ENCODE data around the gene DNAI2.

DNAI2 gene

DNA sequence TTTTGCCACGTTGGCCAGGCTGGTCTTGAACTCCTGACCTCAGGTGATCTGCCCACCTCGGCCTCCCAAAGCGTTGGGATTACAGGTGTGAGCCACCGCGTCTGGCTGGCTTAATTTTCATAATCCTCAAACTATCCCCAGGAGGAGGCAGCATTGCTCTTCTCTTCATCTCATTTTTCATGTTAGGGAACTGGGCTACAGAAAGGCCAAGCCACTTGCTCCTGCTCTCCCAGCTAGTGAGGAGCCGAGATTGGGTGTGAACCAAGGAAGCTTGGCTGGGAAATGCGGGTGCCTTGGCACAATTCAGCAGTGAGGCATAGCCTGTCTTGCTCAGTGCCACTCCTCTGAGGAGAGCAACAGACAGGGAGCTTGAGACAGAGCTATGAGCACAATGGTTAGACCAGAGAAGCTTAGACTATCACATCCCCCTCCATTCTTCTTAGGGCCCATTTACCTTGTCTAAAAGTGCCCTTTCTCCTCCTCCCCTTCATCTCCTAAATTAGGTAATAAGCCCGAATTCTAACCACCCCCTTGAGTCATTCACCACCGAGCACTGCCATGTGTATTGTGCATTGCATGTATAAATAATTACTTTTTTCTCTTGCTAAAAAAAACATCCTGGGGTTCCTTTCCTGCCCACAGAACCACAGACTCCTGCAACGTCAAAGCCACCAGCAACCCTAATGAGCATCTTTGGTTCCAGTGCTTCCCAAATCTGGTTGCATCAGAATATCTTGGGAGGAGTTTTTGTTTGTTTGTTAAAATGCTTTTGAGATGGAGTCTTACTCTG lies 32.0 kb downstream of the DNAI2 start:
- no peak for DNase-seq (ENCODE audit: low spot score)

DNA sequence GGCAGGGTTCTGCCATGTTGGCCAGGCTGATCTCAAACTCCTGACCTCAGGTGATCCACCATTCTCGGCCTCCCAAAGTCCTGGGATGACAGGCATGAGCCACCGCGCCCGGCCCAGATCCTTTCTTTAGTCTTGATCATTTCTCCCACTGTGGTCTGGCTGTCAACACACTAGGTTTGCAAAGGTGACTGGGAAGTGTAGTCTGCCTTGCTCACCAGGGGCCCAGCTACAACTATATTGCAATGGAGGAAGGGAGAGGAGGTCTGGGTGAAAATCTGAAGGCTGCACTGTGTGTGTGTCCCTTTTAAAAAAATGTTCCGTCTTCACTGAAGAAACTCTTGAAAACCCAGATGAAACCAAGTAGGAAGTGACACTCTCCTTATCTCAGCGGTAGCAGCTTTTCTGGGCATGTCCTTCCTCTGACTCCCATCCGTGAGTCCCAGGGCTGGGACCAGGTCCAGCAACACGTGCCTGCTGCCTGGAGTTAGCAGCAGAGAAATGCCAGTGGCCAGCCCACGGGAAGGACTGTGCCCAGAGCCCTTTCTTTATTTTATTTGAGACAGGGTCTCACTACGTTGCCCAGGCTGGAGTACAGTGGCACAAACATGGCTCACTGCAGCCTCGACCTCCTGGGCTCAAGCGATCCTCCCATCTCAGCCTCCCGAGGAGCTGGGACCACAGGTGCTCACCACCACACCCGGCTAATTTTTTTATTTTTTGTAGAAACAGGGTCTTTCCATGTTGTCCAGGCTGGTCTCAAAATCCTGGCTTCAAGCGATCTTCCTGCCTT lies 34.1 kb downstream of the DNAI2 start:
- DNase-seq (ENCODE audit: low spot score) = no peak

DNA sequence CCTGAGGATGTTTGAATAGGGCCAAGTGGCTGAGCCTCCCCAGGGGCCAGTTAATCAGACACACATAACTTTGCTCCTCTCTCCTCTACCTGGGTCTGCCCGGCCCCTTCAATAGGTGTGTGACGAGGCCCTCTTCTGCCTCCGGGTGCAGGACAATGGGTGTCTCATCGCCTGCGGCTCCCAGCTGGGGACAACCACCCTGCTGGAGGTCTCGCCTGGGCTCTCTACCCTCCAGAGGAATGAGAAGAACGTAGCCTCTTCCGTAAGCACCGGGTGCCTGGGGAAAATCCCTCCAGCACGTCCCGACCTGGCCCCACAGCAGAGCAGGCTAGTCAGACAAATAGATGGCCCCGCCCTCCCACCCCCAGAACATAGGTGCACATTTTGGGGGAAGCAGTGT lies 35.9 kb downstream of the DNAI2 start:
- DNase-seq (ENCODE audit: low spot score) = no peak

GRCh38 chr17:74314877-74315276 lies 40.8 kb downstream of the DNAI2 start:
- no peak for DNase-seq (ENCODE audit: low spot score)

DNA sequence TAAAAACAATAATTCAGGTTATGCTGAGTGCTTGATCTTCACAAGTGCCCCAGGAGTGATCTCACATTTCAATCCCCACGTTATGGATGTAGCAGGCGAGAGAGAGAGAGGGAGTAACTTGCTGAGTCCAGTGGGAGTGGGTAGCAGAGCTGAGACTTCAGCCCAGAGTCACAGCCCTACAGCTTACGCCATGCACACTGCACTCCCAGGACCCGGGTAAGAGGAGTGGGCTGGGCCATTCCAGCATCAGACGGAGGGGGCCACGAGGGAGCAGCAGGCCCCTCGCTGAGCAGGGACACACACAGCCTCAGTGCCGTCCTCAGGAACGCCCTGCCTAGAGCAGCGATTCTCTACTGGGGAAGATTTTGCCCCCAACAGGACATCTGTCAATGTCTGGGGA lies 42.2 kb downstream of the DNAI2 start:
- no peak for DNase-seq (ENCODE audit: low spot score)

- DNase-seq (ENCODE audit: low spot score) = no peak
Measured at GRCh38 chr17:74317071-74317470, 43.0 kb downstream of the DNAI2 start.

GRCh38 chr17:74318391-74318790 lies 44.4 kb downstream of the DNAI2 start:
- DNase-seq (ENCODE audit: low spot score) = no peak

DNA sequence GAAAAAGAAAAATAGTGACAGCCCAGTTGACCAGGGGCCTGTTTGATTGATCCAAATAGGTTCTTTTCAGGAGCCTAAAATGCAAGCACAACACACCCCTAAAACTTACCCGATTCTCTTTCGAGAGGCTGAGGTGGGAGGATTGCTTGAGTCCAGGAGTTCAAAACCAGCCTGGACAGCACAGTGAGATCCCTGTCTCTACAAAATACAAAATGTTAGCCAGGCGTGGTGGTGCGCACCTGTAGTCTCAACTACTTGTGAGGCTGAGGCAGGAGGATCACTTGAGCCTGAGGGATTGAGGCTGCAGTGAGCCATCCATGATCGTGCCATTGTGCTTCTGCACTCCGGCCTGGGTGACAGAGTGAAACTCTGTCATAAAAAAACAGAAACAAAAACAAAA lies 50.5 kb downstream of the DNAI2 start:
- no peak for DNase-seq (ENCODE audit: low spot score)

DNA sequence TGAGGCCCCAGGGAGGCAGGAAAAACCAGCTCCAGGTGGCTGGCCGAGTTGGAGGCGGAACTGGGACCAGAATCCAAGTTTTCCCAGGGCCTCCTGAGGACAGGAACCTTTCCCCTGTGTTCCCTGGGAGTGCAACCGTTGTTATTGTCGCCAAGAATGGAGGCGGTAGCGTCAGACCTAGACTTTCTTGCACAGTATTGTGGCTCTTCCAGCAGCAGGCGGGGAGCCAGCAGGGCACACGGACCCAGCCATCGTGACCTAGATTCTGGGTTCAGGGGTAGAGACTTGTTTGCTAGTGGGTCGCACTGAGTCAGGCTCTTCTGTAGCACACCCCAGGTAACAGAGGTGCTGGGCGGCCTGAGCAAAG lies 51.3 kb downstream of the DNAI2 start:
- DNase-seq (ENCODE audit: low spot score) = peak; percentile 13

- no peak for DNase-seq (ENCODE audit: low spot score)
Measured at GRCh38 chr17:74325743-74326379, 51.8 kb downstream of the DNAI2 start, which contains the start of gene KIF19. Gene KIF19, plus strand, starts transcription at chr17:74326226. Its CDS starts 124 bp downstream, at chr17:74326350.

DNA sequence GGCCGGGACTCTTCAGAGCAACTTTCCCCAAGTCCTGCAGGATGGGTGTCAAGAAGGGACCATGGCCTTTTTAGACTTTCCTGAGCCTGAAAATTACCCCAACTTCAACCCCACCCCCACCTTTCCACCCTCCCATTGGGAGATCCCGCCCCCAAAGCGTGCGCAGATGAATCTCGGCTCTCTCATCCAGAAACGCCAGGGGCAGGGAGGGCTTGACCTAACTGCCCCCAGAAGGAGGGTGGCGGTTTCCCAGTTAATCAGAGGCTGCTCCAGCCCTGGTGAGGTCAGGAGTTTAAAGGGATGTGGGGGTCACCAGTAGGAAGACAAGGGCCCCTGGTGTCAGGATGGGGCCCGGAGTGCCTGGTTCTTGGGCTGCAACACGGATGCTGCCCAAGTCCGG lies 52.5 kb downstream of the DNAI2 start:
- no peak for DNase-seq (ENCODE audit: low spot score)

GRCh38 chr17:74328487-74328886 lies 54.5 kb downstream of the DNAI2 start:
- DNase-seq (ENCODE audit: low spot score) = no peak

- no peak for DNase-seq (ENCODE audit: low spot score)
Measured at GRCh38 chr17:74329378-74329777, 55.3 kb downstream of the DNAI2 start.

DNA sequence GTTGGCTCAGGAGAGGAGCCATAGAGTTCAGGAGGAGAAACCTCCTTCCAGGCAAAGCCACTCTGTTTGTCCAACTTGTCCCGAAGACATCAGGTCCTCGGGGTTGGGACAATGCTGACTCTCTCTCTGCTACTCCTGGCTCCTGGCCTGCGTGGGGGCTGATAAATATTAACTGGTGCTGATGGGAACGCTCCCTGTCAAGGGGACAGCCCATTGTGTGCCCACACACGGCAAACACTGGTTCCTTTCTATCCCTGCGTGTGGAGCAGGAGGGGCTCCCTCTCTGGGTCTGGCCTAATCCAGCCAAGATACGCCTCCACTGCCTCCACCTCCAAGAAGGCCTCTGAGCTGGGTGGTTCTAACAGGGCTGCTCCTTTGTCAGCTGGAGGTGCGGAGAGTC lies 56.4 kb downstream of the DNAI2 start:
- DNase-seq (ENCODE audit: low spot score) = no peak

GRCh38 chr17:74332017-74332650 lies 58.1 kb downstream of the DNAI2 start:
- no peak for DNase-seq (ENCODE audit: low spot score)

DNA sequence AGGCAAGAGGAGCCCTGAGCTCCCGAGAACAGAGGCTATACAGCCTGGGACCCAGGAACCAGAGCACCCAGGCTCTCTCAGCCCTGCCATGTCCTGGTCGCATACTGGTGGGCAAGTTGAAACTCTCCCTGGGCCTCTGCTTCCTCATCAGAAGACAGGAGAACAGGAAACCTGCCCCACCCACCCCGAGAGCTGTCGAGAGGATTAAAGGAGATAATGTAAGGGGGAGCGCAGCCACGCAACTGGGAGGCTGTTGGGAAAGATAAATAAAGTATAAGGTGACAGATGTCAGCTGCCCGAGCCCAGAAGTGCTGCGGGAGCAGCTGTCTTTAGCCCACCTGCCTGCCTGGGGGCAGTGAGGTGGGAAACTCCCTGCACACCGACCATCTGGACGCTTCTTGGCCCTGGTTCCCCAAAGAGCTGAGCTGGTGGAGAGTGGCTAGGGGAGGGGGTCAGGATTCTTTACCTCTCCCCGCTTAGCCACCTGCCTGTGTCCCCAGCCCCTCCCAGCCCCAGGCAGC lies 58.8 kb downstream of the DNAI2 start:
- DNase-seq (ENCODE audit: low spot score) = no peak

DNA sequence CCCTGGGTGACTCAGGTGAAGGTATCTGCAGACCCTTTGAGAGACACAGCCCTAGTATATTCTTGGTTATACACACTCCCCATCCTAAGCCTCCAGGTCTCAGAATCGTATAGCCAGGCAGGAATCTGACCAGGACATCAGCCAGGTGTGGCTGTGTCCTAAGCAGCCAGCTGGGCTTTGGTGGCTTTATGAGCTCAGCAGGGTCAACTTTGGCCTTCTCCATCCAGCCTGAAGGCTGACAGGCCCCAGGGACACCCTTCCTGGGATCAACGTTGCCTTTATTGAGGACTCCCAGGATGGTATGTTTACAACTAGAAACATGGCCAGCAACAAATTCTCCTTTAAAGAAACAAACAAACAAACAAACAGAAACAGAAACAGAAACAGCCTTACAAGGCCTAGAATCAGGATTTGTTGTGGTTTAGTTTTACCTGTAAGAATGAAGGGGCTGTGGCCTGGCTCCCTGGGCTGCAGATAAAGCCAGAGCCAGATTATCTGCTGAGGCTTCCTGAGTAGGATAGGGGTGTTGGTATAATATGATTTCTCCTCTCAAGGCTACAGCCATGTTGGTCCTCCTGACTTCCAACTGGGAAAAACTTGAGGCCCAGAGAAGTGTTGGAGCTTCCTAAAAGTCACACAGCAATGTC lies 60.5 kb downstream of the DNAI2 start:
- DNase-seq (ENCODE audit: low spot score) = no peak

DNA sequence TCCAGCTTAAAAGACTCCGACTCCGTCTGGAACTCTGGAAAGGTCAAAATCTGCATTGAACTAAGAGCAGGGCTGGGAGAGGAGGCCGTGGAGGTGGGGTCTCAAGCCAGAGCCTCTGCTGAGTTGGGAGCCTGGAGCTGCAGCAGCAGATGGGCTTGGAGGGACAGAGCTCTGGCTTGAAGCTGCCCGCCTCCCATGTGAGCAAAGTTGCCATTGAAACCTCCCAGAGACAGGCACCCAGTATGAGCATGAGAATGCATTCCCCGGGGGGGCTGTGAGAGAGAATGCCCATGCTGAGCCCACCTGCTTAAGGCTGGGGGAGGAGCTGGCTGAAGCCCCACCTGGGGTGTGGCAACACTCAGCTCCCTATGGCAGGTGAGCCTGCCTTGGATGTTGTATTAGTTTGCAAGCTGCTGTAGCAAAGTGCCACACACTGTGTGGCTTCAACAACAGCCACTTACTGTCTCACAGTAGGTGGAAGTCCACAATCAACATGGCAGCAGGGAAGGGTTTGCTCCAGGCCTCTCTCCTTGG lies 61.6 kb downstream of the DNAI2 start:
- DNase-seq (ENCODE audit: low spot score) = no peak

DNA sequence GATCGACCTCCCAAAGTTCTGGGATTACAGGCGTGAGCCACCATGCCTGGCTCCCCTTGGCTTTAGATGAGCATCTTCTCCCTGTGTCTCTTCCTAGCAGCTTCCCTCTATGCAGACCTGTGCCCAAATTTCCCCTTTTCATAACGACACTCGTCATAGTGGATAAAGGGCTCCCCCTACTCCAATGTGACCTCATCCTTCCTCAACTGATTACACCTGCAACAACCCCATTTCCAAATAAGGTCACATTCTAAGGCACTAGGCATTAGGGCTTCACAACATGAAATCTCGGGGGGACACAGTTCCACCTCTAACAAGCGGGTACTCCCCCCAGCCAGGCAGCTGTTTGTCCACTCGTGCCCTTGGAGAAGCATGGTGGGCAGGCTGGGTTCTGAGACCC lies 62.3 kb downstream of the DNAI2 start:
- no peak for DNase-seq (ENCODE audit: low spot score)

DNA sequence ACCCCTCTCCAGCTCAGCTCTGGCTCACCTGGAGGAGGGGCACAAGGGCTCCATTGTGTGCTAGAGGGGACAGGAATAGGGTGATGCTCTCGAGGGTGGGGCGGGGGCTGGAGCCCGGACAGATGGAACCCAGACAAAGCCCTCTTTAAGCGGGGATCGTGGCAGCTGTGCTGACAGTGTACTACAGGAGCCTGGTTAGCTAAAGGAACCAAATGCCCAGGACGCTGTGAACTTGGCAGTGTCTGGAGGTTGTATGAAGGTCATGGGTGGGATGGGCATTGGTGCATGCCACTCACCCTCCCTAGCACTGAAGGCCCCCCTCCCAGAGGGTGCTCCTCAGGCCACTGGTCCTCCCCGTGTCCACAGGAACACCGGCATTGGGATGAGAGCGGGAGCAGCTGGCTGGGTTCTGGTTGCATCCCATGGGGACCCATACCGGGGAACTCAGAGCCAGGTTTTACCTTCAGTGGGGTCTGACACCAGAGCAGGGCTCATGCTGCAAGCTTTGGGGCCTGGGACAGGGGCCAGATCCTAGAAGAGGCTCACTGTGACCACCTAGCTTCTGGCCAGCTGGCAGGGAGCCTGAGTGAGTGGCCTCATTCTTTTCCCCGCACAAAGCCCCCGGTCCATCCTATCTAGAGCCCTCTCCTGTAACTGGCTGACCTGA lies 63.9 kb downstream of the DNAI2 start:
- no peak for DNase-seq (ENCODE audit: low spot score)

Measured in cerebellar cortex (tissue), 1 donor.